Neuronal stem cell (in vitro differentiated cells): ENCODE measurements around the gene MORF4L1.
"Not testable (repeated sequence)": the region's sequence is repeated elsewhere in the genome, so short reads cannot be mapped to it uniquely, and the experiment has no call there.

Source experiments
- DNase-seq: peaks from one replicate; pipeline ENCODE4 v3.0.0-alpha.2; 2013; ENCODE audit warnings: low spot score
- H2AFZ ChIP-seq: one replicate; pipeline ENCODE4 v1.6.1; 2013; ENCODE audit warnings: mild to moderate bottlenecking, low read length, inconsistent platforms
- H2AK5ac ChIP-seq: 2 replicates; pipeline ENCODE4 v1.6.1; 2013; ENCODE audit warnings: low read depth, mild to moderate bottlenecking, inconsistent platforms, low read length, moderate library complexity, mixed read lengths
- H2BK120ac ChIP-seq: 2 replicates; pipeline ENCODE4 v1.6.1; 2013; ENCODE audit warnings: low read depth, mild to moderate bottlenecking, inconsistent platforms, low read length, moderate library complexity, mixed read lengths
- H2BK12ac ChIP-seq: one replicate; pipeline ENCODE4 v1.6.1; 2013; ENCODE audit warnings: low read length, inconsistent platforms
- H2BK15ac ChIP-seq: 2 replicates; pipeline ENCODE4 v1.6.1; 2013; ENCODE audit warnings: mild to moderate bottlenecking, low read length, inconsistent platforms, mixed read lengths
- H2BK5ac ChIP-seq: one replicate; pipeline ENCODE4 v1.6.1; 2013; ENCODE audit warnings: inconsistent platforms, mild to moderate bottlenecking, low read length, moderate library complexity
- H3K14ac ChIP-seq: one replicate; pipeline ENCODE4 v1.6.1; 2013; ENCODE audit warnings: low read length, inconsistent platforms
- H3K18ac ChIP-seq: 2 replicates; pipeline ENCODE4 v1.6.1; 2013; ENCODE audit warnings: low read length, inconsistent platforms
- H3K23ac ChIP-seq: 2 replicates; pipeline ENCODE4 v1.6.1; 2013; ENCODE audit warnings: low read depth, mild to moderate bottlenecking, mixed read lengths, low read length, inconsistent platforms; ENCODE audit not compliant: poor library complexity
- H3K27ac ChIP-seq: replicated peaks from 3 replicates; pipeline ENCODE4 v1.5.1; 2013; ENCODE audit warnings: low read length, inconsistent platforms
- H3K27me3 ChIP-seq, 3 experiments: 2 replicates each; pipeline ENCODE4 v1.6.1; 2013; ENCODE audit warnings: low read length in 3 of 3, mild to moderate bottlenecking in 2 of 3, inconsistent platforms in 1 of 3, low read depth in 1 of 3, mixed read lengths in 1 of 3, moderate library complexity in 1 of 3; ENCODE audit not compliant: control insufficient read depth in 3 of 3, insufficient read depth in 3 of 3
- H3K36me3 ChIP-seq, 2 donors: replicated peaks in 1 of 2; 2 replicates each; pipeline ENCODE4 v1.6.1; 2013; ENCODE audit warnings: low read length in 2 of 2; ENCODE audit not compliant: control insufficient read depth in 2 of 2, insufficient read depth in 2 of 2
- H3K4ac ChIP-seq: 2 replicates; pipeline ENCODE4 v1.6.1; 2013; ENCODE audit warnings: inconsistent platforms, mild to moderate bottlenecking, low read length, moderate library complexity
- H3K4me1 ChIP-seq, 2 donors: 1 replicate in 1 of 2; 2 replicates in 1 of 2; pipeline ENCODE4 v1.6.1; 2013; ENCODE audit warnings: low read length in 2 of 2, low read depth in 1 of 2; ENCODE audit not compliant: control insufficient read depth in 2 of 2, insufficient read depth in 1 of 2
- H3K4me2 ChIP-seq: one replicate; pipeline ENCODE4 v1.6.1; 2013; ENCODE audit warnings: mild to moderate bottlenecking, low read length, inconsistent platforms; ENCODE audit not compliant: insufficient read depth, poor library complexity, severe bottlenecking
- H3K4me3 ChIP-seq, 2 donors: 2 replicates each; pipeline ENCODE4 v1.5.1; 2013; ENCODE audit warnings: low read length in 2 of 2, mild to moderate bottlenecking in 2 of 2, inconsistent platforms in 1 of 2, moderate library complexity in 1 of 2
- H3K79me1 ChIP-seq: one replicate; pipeline ENCODE4 v1.6.1; 2013; ENCODE audit warnings: low read depth, mild to moderate bottlenecking, inconsistent platforms, low read length, moderate library complexity
- H3K9ac ChIP-seq: one replicate; pipeline ENCODE4 v1.6.1; 2013; ENCODE audit warnings: mild to moderate bottlenecking, low read depth, low read length, inconsistent platforms; ENCODE audit not compliant: poor library complexity
- H3K9me3 ChIP-seq, 2 donors: replicated peaks in 1 of 2; 2 replicates each; pipeline versions ENCODE3 to v1.6.1; 2013; ENCODE audit warnings: low read length in 2 of 2, mild to moderate bottlenecking in 2 of 2, inconsistent platforms in 1 of 2, low read depth in 1 of 2, mixed read lengths in 1 of 2, moderate library complexity in 1 of 2; ENCODE audit not compliant: control insufficient read depth in 2 of 2, insufficient read depth in 1 of 2
- H4K8ac ChIP-seq: one replicate; pipeline ENCODE4 v1.6.1; 2013; ENCODE audit warnings: low read depth, mild to moderate bottlenecking, inconsistent platforms, low read length, moderate library complexity
- H4K91ac ChIP-seq: one replicate; pipeline ENCODE4 v1.6.1; 2013; ENCODE audit warnings: low read length, low read depth, mild to moderate bottlenecking, inconsistent platforms; ENCODE audit not compliant: poor library complexity
- WGBS, 2 donors: extraction: QIAGEN DNeasy Blood & Tissue Kit; methylation state at CpG; one replicate each; pipeline ENCODE4 v1.1.7; 2013; ENCODE audit warnings: missing lambda C conversion rate in 2 of 2, mixed read lengths in 1 of 2; ENCODE audit not compliant: insufficient read length in 2 of 2, insufficient replicate concordance in 1 of 2; ENCODE audit errors: extremely low coverage in 2 of 2; 5-methylcytosine and 5-hydroxymethylcytosine counted together

Gene MORF4L1

DNA sequence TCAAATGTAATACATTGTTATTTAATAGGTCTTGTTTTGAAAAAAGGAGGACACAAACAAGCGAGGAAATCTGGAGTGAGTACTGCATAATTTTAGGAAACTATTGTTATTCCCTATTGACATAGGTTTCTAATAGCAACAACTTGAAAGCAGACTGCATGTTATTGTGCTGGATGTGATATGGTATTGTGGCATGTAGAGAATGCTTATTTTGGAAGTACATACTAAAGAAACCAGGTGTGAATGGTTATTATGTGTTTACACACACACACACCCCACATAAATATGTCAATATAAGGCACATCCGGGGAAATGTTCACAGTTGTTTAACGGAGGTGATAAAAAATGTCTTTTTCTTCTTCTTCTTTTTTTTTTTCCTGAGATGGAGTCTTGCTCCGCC lies 5.9 kb upstream of the MORF4L1 start:
- no peak overlapping the region for H3K14ac ChIP-seq
- no CpG with 5 or more reads among the region's 4 CpGs for WGBS, 2 donors
- no peak overlapping the region for H3K23ac ChIP-seq
- H3K4me1 ChIP-seq, result no peaks in the 10 kb centered on the region
- H3K79me1 ChIP-seq, result no peaks in the 10 kb centered on the region
- H2BK12ac ChIP-seq, result no peak overlapping the region
- no peaks in the 10 kb centered on the region for H3K36me3 ChIP-seq
- H3K4me2 ChIP-seq, result no peak overlapping the region
- H2AFZ ChIP-seq, result no peak overlapping the region
- no peaks in the 10 kb centered on the region for H3K9me3 ChIP-seq
- H2BK5ac ChIP-seq, result no peak overlapping the region
- no peak overlapping the region for H3K18ac ChIP-seq
- H3K27ac ChIP-seq, result no peak overlapping the region
- H3K27me3 ChIP-seq, result no peaks in the 10 kb centered on the region
- no peak for DNase-seq
- H2BK15ac ChIP-seq, result no peak overlapping the region
- no peak overlapping the region for H3K4ac ChIP-seq
- H4K8ac ChIP-seq, result no peak overlapping the region
- no peak overlapping the region for H4K91ac ChIP-seq
- no peak overlapping the region for H2BK120ac ChIP-seq
- no peak overlapping the region for H3K4me3 ChIP-seq
- H2AK5ac ChIP-seq, result no peak overlapping the region
- H3K9ac ChIP-seq, result no peak overlapping the region

DNA sequence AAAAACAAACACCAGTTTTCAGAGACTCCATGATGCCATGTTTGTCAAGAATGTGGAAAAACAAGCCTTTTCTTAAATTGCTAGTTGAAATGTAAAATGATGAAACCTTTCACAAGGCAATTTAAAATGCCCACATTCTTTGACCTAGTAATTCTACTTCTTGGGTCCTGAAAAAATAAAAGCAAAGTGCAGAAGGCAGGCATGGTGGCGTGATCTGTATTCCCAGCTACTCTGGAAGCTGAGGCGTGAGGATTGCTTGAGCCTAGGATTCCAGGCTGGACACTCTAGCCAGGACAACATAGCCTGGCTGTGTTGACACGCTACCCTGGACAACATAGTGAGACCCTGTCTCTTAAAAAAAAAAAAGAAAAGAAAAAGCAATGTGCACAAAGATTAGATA lies 4.3 kb upstream of the MORF4L1 start:
- Histone ChIP-seq H4K8ac (no peak overlapping the region), H3K27ac (no peak overlapping the region), H2AFZ (no peak overlapping the region), H4K91ac (no peak overlapping the region), H2BK12ac (no peak overlapping the region), H3K9ac (no peak overlapping the region), H3K4me3 (no peak overlapping the region), H3K23ac (no peak overlapping the region), H3K27me3 (no peaks in the 10 kb centered on the region), H3K36me3 (no peaks in the 10 kb centered on the region), H3K79me1 (peaks cover 4% of the 10 kb centered on the region), H3K4ac (no peak overlapping the region), H3K4me2 (no peak overlapping the region), H2BK120ac (no peak overlapping the region), H2BK5ac (no peak overlapping the region), H3K4me1 (peaks cover 2% of the 10 kb centered on the region in 2 donors), H3K18ac (no peak overlapping the region), H3K14ac (no peak overlapping the region), H2AK5ac (no peak overlapping the region), H2BK15ac (no peak overlapping the region), H3K9me3 (no peaks in the 10 kb centered on the region)
- WGBS, 2 donors, result no CpG with 5 or more reads among the region's 3 CpGs
- no peak for DNase-seq

DNA sequence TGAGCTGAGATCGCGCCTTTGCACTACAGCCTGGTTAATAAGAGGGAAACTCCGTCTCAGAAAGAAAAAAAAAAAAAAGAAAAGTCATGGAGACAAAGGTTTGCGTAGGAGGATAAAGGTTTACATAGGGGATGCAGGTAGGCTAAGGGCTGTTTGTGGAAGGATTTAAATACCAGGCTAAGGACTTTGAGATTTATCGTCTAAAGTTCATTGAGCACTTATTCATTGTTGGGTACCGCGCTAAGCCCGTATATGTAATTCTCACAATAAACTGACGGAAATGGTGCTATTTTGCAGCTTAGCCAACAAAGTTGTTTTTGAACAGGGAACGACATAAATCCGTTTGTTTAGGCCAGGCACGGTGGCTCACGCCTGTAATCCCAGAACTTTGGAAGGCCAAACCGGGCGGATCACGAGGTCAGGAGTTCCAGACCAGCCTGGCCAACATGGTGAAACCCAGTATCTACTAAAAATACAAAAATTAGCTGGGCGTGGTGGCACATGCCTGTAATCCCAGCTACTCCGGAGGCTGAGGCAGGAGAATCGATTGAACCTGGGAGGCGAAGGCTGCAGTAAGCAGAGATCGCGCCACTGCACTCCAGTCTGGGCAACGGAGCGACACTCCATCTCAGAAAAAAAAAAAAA lies 1.1 kb upstream of the MORF4L1 start:
- DNase-seq, H3K14ac ChIP-seq, H3K4ac ChIP-seq, H3K4me1 ChIP-seq, H3K9me3 ChIP-seq, H3K79me1 ChIP-seq, H3K9ac ChIP-seq, H3K36me3 ChIP-seq, H4K8ac ChIP-seq, H2AK5ac ChIP-seq, H2BK15ac ChIP-seq, H3K23ac ChIP-seq, H3K27ac ChIP-seq, H2AFZ ChIP-seq, H4K91ac ChIP-seq, H3K18ac ChIP-seq, H2BK12ac ChIP-seq, H2BK120ac ChIP-seq, H3K27me3 ChIP-seq, H2BK5ac ChIP-seq: not testable (repeated sequence)
- Histone ChIP-seq H3K4me2 (peak overlapping the region; percentile 91), H3K4me3 (peak overlapping the region in 1 of 2 donors; percentile 91)
- no CpG with 5 or more reads among the region's 24 CpGs for WGBS, 2 donors

DNA sequence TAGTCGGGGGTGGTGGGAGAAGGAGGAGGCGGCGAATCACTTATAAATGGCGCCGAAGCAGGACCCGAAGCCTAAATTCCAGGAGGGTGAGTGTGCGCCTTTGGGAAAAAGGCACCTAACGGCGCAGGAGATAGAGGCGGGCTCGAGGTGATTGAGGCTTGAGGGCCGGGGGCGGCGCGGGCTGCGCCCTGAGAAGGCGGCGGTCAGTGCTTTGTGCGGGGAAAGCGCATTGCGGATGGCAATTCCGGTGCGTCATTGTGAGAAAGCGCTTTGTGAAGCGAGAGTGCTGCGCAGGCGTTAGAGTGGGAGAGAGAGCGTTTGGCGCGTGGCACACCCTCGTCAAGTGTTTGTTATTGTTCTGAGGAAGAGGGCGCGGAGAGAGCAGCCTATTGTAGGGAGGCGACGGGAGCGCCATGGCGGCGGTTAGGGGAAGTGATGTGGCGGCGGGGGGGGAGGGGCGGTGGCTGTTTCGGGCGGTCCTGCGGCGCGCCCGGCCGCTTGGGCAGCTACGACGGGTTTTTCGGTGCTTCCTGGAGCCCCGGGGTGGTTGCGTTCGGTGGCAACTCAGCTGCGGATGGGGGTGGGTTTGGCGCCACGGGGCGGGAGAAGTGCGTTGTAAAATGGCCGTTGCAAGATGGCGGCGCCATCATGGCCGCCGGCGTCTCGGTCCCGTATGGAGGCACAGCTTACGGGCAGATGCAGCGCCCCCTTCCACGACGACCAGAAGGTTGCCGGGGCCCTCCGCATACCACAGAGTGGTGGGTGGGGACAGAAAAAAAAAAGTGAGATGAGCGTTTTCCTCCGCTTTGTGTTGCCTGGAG lies 492 bp downstream of the MORF4L1 start:
- Histone ChIP-seq H2AFZ (peak overlapping the region; percentile 73), H3K9ac (peak overlapping the region; percentile 100), H2BK120ac (peak overlapping the region; percentile 100), H3K27ac (peak overlapping the region; percentile 99), H3K27me3 (no peaks in the 10 kb centered on the region), H4K8ac (peak overlapping the region; percentile 97), H3K23ac (peak overlapping the region; percentile 95), H3K4me3 (peak overlapping the region; percentile 91 to 100), H3K14ac (peak overlapping the region; percentile 99), H2BK5ac (peak overlapping the region; percentile 100), H3K18ac (peak overlapping the region; percentile 100), H3K4me2 (peak overlapping the region; percentile 23), H3K9me3 (peaks cover 0 to 7% of the 10 kb centered on the region in 2 donors), H3K4me1 (peaks cover 4 to 11% of the 10 kb centered on the region in 2 donors), H2BK15ac (peak overlapping the region; percentile 69), H2AK5ac (peak overlapping the region; percentile 100), H3K4ac (peak overlapping the region; percentile 99), H4K91ac (peak overlapping the region; percentile 97), H2BK12ac (peak overlapping the region; percentile 75), H3K36me3 (peaks cover 0 to 16% of the 10 kb centered on the region in 2 donors), H3K79me1 (peaks cover 4% of the 10 kb centered on the region)
- DNase-seq, result peak; percentile 92
- WGBS, 2 donors, result no CpG with 5 or more reads among the region's 75 CpGs
